ENCODE measurements around the gene NFATC2.

NFATC2 gene

DNA sequence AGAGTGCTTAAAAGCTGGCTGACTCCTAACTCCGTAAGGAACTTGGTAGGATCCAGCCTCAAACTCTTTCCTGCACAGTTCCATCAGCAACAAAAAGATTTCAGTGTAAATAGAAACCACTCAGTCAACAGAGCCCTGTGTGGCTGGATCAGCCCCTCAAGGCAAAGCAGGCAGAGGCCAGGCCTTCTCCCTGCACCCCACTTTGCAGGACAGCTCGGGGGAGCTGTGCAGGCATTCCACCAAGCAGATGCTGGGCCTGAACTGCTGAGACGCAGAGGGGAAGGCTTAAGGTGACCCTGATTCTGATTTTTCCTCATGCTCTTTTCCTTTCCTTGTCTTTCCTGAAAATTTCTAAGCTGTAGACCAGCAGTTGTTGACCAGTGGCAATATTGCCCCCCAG, 91.5 kb downstream of the NFATC2 start:
- no peak for DNase-seq (ENCODE audit: low spot score)

DNA sequence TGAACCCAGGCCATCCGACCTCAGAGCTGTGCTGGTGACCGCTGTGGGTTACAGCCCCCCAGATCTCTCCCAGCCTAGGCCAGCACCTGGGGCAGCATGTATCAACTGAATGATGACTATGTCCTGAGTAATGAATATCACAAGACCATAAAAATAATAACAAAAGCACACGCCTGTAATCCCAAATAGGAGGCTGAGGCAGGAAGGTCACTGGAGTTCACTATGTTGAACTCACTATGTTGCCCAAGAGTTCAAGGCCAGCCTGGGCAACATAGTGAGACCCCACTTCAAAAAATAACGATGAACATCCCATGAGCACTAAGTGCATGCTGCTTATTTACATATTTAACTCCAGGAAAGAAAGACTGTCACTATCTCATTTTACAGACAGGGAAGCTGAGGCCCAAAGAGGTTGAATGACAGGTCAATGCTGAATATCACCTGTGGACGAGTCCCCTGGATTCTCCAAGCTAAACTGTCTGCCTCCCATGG, 92.3 kb downstream of the NFATC2 start:
- DNase-seq (ENCODE audit: low spot score) = no peak

DNA sequence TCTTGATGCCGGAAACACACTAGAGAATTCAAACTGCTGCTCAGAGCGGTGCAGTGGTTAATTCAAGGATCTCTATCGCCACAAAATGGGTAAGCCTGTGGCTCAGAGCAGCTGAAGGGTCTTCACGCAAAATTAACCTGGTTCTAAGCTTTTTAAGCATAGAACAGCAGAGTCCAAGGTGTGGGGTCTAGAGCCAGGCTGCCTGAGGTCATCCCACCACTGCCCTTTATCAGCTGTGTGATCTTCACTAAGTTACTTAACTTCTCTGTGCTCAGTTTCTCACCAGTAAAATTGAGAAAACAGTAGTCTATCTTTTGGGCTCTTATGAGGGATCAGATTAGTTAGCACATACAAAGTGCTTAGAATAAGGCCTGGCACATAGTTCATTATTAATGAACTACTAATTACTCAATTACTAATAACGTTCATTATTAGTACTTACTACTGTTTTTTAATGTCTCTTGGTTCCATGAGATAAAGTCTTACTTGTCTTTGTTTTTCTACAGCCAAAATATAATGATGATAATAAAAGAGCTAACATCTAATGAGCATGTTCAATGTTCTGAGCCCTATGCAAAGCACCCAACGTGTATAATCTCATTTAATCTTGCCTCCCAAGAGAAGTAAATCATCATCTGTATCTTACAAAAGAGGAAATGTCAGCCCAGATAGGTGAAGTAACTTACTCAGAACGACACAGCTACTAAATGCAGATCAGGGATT, 92.9 kb downstream of the NFATC2 start:
- DNase-seq (ENCODE audit: low spot score) = no peak

DNA sequence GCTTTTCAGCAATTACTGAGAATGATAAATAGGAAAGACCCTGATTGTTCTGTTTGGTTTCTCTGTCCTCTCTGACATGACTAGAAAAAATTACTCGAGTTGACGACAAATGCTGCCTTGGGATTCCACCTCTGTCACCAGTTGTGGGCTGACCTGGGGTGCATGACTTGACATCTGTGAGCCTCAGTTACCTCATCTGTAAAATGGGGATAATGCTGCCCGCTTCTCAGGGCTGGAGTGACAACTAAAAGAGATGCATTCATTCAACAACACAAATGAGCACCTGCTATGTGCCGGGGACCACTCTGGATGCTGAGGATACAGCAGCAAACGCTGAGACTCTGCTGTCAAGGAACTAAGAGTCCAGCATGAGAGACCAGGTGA, 94.8 kb downstream of the NFATC2 start:
- no peak for DNase-seq (ENCODE audit: low spot score)

DNA sequence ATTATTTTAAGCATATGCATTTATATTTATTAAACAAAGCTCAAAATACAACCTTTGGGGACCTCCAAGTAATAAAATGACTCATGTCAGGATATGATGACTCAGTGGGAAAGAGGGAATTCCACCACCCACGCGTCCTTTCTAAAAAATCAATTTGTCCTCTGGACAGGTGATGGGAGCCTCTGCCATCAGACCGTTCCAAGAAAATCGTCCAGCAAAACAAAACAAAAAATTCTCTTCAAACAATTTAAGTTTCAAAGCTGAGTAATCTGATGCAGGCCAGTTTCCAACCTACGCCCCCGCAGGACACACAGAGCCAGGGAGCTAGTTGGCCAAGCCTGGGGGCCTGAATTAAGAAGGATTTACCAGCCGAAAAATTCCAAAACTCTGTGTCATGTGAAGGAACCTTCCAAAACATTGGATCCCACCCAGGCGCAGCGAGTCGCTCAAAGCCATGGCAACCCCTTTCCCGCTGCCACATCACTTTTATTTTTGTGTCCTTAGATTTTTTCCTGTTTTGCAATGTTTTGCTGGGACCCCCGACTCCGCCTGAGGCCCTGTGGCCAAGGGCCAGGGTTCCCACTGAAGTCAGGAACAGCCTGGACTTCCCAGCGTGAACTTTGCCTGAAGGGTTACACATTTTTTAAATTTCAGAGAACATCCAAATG, 95.3 kb downstream of the NFATC2 start:
- peak; percentile 88 for DNase-seq (ENCODE audit: low spot score)

DNA sequence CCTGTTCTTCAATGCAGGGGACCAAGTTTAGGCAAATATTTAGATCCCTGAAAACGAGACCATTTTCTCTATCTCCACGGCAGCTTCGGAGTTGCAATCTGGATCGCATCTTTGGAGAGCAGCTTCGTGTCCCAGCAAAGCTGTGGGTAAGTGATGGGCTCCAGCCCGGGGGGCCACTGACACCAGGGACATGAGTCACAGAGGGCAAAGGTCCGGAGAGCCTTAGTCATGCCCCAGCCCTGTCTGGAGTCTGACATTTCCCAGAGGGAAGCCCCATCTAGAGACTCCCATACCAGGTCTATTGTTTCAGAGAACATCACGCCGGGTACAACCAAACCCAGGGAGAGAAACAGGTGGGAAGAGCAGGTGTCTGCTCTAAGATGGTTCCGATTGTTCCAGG, 95.9 kb downstream of the NFATC2 start:
- DNase-seq (ENCODE audit: low spot score) = peak; percentile 78

DNA sequence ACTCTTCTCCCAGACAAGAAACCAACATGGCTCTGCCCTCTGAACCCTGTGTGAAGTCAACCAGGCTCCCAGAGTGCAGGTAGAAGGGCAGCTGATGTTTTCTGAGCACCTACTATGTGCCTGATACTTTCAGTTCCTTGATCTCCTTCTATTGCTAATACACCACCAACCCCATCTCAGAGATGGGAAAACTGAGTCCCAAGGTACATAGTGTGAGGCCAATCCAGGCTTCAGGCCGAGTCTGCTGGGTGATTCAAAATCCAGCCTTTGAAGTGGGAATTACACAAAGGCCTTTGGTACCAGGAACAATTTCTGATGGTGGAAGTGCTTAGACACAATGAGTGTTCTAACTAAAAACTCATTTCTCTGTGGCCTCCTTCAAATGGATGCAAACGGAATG, 96.3 kb downstream of the NFATC2 start:
- no peak for DNase-seq (ENCODE audit: low spot score)

DNA sequence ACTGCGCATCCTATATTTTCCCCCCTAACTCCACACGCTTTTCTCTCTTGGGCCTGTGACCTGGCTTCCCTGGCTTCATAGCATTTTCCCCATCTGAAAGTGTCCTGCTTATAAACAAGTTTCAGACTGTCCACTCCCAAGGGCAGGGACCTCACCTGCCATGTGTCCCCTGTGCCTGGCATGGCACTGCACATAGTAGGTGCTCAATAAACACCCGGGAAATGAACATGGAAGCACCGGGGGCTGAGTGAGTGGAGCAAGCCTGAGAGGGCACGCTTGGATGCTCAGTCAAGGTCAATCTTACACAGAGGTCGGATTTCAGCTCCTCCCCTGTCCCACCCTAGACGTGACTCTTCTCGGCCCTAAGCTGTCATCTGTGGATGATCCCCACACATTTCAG, 96.9 kb downstream of the NFATC2 start:
- no peak for DNase-seq (ENCODE audit: low spot score)

DNA sequence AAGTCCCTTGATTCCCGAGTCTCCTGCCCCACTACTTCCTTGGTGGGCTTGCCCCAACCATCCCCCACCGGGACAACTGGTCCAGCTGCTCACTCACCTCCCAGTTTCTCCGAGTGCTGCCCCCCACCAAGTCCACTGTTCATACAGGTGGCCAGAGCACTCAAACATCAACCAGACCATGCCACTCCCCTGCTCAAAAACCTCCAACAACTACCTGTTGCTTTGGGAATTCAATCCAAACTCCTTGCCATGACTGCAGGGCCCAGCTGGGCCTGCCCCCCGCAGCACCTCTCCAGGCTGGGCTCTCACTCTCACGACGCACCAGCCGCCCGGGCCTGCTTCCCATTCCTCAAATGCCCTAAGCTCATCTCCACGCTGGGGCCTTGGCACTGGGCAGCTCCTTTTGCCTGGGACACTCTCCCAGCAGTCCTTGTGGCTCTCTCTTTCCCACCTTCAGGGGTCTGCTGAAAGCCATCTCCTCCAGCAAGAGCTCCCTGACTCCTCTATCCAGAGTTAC, 97.5 kb downstream of the NFATC2 start:
- no peak for DNase-seq (ENCODE audit: low spot score)

DNA sequence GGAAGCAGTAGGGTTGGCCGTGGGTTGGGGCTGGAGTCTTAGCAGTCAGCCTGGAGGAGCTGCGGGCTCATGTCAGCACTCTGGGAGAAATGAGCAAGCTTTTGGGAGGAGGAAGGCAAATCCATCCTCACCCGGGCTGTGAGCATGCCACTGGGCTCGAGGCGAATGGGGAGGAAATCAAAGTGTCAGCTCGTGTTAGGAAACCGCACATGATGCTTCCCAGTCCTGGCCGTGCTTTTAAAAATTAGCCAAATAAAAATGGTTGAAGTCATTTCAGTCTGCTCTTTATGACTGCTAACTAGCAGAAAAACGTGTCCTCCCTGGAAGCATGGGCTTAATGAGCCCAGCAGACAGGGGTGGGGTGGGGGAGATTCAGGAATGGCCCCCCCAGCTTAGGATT, 98.1 kb downstream of the NFATC2 start:
- DNase-seq (ENCODE audit: low spot score) = no peak

DNA sequence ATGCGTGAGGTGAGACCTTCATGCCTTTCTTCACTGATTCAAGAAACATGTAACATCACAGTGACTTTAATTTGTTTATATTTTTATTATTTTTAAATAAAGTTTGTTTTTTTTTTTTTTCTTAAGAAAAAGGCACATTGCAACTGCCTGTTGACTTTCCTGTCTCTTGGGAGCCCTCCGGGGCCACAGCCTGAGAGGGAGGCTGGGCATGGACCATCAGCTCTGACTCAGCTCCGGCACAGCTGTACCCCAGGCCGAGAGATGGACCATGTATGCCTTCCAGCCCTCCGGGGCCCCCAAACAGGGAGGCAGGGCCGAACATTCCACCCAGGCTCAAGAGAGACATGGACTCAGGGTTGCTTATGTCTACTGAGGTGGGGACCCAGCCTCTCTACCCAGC, 99.9 kb downstream of the NFATC2 start:
- no peak for DNase-seq (ENCODE audit: low spot score)

DNA sequence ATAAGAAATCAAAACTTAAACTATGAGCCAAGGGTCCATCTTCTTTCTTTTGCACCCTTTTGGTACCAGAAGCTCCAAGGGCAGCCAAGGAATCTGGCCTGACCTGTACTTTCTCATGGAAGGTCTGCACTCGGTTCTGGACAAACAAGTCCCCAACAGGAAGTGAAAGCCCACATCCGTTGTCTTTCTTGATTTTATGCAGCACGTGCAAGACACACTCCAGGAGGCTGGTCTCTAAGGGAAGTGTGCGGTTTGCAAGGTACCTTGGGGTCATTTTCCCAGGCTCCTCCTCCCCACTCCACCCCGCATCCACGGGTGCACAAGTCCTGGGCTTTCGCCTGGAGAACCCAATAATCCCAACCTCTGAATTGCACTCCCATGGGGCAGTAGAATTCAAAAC, 101.9 kb downstream of the NFATC2 start:
- DNase-seq (ENCODE audit: low spot score) = no peak

DNA sequence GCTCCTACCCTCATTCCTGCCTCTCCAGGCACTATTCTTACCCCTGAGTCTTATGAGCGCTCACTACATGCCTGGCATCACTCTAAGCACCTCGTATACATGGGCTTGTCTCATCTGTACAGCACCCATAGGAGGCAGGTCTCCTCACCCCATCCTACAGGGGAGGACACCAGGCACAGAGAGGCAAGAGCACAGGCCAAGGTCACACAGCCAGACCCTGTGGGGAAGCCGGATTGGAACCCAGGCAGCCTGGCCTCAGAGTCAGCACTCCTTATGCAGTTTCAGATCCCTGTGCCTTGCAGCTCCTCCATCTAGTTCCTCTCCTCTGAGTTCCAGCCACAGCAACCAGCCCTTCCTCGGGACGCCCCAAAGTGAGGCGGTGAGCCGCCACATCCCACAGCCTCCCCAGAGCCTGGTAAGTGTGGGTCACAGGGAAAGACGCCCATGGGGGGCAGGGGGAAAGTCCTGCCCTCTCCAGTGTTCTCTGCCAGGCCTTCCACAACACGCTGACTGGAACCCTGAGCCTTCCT, 103.3 kb downstream of the NFATC2 start:
- no peak for DNase-seq (ENCODE audit: low spot score)

DNA sequence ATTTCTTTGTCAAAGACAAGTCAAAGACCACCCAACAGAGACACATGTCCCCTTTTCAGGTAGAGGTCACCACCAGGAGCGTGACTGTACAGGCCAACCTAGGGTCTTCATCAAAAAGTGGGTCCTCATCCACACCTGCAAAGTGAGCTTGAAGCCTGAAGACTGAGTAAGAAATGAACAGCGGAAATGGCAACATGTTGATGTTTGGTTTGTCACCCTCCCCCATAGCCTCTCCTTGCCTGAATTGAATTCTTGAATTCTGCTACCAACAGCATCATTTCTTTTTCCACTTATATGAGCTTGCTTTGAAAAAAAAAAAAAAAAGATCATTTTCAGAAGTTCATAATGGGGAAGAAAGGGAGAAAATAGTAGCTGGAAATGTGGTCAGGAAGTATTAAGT, 104.4 kb downstream of the NFATC2 start:
- DNase-seq (ENCODE audit: low spot score) = no peak

DNA sequence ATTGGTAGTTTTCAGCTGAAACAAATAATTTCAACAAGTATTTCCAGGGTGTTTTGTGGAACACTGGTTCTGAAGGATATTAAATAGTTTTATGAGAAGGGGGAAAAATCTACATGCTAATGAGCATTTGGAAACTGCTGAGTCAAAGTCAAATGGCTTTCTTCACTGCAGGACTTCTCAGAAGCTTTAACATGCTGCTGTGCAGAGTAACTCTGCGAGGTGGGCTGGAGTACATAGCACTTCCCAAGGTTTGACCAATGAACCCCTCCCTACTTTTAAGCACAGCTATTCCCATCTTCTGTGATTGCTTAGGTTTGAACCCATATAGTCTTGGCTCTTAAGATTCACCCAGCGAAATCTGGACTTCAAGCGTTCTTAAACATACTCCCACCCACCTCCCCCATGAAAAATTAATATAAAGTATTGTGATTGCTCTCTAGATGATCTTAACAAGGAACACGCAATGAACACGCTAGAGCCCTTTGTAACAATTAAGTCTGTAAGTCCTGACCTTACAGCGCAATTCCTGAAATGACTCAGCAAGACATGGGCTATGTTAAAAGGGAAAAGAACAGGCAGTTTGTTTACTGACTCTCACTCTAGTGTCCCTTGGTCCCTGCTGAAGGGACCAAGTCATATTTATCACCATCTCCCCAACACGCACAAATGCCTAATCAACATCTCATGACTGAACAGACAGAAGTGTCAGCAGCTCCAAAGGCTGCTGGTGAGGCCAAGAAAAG, 105.2 kb downstream of the NFATC2 start:
- no peak for DNase-seq (ENCODE audit: low spot score)

DNA sequence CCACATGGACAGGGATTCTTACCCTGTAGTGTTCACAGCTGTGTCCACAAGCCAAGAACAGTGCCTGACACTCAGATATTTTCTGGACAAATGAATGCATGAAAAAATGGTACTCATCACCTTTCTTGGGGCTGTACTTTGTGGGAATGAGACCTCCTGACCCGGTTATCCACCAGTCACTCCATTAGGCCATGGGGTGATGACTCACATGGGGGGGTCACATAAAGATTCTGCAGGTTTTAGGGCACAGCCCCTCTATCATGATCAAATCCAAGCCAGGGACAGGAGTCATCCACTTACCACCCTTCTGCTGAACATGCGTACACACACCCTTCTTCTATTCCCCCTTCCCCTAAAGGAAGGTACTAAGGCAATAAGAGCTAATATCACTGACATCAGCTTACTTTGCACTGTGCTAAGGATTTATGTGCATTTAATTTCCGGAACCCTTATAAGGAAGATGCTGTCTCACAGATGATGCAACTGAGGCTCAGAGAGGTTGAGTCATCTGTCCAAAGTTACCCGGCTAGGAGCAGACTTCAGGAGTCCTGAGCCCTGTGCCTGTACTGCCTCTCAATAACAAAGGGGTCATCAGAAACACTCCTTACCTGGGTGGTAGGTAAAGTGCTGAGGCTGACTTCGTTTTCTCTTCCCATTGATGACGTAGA, 107.8 kb downstream of the NFATC2 start:
- peak; percentile 68 for DNase-seq (ENCODE audit: low spot score)

DNA sequence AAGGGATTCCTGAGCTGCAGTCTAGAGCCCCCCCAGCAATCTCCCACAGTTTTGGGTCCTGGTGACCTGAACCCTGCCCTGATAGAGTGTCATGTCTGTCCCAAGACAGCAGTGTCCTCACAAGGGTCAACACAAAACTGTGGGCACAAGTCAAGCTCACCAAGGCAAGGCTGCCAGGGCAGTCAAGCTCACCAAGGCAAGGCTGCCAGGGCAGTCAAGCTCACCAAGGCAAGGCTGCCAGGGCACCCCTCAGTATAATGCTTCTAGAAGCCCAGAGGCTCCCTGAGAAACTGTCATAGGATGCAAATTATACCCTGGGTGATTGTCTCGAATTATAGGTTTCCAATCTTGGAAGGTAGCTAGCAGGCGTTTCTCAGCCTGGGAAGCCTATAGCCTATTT, 108.5 kb downstream of the NFATC2 start:
- no peak for DNase-seq (ENCODE audit: low spot score)

DNA sequence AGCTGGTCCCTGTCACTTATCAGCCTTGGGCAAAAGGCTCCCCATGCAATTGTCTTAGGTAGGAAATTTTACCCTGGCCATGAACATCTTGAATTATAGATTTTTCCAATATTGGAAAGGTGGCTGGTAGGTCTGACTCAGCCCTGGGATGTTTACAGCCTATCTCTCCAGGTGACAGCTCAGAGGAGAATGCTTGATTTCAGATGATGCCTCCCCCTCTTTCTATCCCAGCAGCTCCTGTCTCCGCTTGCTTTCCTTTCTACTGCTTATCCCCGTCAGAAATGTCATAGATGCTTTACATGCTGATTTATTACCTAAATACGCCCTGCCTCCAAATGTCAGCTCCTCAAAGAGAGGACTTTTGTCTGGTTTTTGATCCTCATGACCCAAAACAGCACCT, 109.6 kb downstream of the NFATC2 start:
- DNase-seq (ENCODE audit: low spot score) = no peak

DNA sequence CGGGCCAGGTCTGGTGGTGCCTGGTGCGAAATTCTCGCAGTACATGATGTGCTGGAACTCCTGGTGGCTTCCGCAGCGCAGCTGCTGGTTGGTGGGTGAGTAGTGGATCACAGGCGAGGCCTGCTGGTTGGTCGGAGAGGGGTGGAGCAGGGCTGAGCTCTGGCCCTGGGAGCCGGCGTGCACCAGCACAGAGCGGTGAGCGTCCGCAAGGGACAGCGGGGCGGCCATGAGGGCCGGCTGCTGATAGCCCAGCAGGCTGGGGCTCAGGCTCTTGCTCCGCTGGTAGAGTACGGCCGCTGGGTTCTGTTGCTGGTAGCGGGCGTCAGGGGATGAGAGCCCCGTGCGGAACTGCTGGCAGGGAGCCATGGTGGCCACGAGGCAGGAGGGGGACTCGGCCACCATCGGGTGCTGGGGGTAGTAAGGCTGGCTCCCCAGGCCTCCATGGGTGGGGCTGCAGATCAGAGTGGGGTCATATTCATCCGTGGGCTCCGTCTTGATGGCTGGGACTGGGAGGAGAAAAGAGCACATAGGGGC, 110.2 kb downstream of the NFATC2 start:
- no peak for DNase-seq (ENCODE audit: low spot score)

DNA sequence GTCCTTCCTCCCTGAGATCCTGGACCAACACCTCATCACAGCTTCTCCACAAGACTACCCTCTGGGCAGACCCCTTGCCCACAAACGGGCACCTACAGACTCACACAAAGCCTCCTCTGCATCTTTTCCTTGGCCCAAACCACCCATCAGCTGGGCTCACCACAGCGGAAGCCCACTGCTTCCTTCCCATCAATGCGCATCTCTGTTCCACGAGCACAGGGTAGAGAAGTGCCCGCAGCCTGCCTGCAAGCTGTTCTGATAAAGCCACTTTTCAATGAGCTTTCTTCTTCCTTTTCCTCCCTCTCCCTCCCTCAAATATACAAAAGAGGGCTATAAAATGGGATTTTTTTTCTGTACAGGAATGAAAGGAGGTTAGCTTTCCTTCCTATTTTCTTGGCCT, 111.2 kb downstream of the NFATC2 start:
- DNase-seq (ENCODE audit: low spot score) = no peak

DNA sequence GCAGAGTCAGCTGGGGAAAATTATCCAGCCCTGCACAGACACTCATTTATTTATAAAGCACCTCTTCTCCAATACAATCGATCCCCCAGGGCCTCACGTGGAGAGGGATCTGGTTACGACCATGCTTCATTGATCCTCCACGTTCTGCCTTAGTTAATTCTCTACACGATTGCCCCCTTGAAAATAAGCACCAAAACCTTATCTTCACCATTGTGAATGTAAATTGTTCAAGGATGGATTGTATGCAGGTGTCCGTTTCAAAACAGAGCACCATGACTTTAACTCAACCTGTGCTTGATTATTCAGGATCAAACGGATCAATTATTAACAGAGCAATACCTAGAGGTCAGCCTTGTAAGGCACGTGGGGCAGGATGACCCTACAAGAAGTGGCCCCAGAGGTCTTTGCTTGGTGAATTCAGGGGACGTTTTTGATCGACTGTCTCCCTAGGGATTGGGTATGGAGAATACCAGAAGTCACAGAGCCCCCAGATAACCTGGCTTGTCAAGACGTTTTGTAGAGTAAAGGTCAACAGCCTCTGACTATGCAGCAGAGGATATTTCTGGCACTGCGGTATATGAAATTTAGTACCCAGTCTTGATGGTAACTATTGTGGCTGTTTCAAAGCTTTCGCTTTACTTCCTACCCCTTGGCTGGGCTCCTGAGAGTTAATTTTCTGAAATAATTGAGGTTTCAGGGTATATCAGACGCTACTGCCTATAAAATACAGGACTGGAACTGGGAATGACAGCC, 112.1 kb downstream of the NFATC2 start:
- no peak for DNase-seq (ENCODE audit: low spot score)

All from AG08396 (cell line).